Neuronal stem cell (in vitro differentiated cells): ENCODE results near the gene CD48.

Experiments
- DNase-seq: peaks from one replicate; pipeline ENCODE4 v3.0.0-alpha.2; 2013; ENCODE audit warnings: low spot score
- H2AFZ ChIP-seq: one replicate; pipeline ENCODE4 v1.6.1; 2013; ENCODE audit warnings: mild to moderate bottlenecking, low read length, inconsistent platforms
- H2AK5ac ChIP-seq: 2 replicates; pipeline ENCODE4 v1.6.1; 2013; ENCODE audit warnings: low read depth, mild to moderate bottlenecking, inconsistent platforms, low read length, moderate library complexity, mixed read lengths
- H2BK120ac ChIP-seq: 2 replicates; pipeline ENCODE4 v1.6.1; 2013; ENCODE audit warnings: low read depth, mild to moderate bottlenecking, inconsistent platforms, low read length, moderate library complexity, mixed read lengths
- H2BK12ac ChIP-seq: one replicate; pipeline ENCODE4 v1.6.1; 2013; ENCODE audit warnings: low read length, inconsistent platforms
- H2BK15ac ChIP-seq: 2 replicates; pipeline ENCODE4 v1.6.1; 2013; ENCODE audit warnings: mild to moderate bottlenecking, low read length, inconsistent platforms, mixed read lengths
- H2BK5ac ChIP-seq: one replicate; pipeline ENCODE4 v1.6.1; 2013; ENCODE audit warnings: inconsistent platforms, mild to moderate bottlenecking, low read length, moderate library complexity
- H3K14ac ChIP-seq: one replicate; pipeline ENCODE4 v1.6.1; 2013; ENCODE audit warnings: low read length, inconsistent platforms
- H3K18ac ChIP-seq: 2 replicates; pipeline ENCODE4 v1.6.1; 2013; ENCODE audit warnings: low read length, inconsistent platforms
- H3K23ac ChIP-seq: 2 replicates; pipeline ENCODE4 v1.6.1; 2013; ENCODE audit warnings: low read depth, mild to moderate bottlenecking, mixed read lengths, low read length, inconsistent platforms; ENCODE audit not compliant: poor library complexity
- H3K27ac ChIP-seq: replicated peaks from 3 replicates; pipeline ENCODE4 v1.5.1; 2013; ENCODE audit warnings: low read length, inconsistent platforms
- H3K27me3 ChIP-seq, 3 experiments: 2 replicates each; pipeline ENCODE4 v1.6.1; 2013; ENCODE audit warnings: low read length in 3 of 3, mild to moderate bottlenecking in 2 of 3, inconsistent platforms in 1 of 3, low read depth in 1 of 3, mixed read lengths in 1 of 3, moderate library complexity in 1 of 3; ENCODE audit not compliant: control insufficient read depth in 3 of 3, insufficient read depth in 3 of 3
- H3K36me3 ChIP-seq, 2 donors: replicated peaks in 1 of 2; 2 replicates each; pipeline ENCODE4 v1.6.1; 2013; ENCODE audit warnings: low read length in 2 of 2; ENCODE audit not compliant: control insufficient read depth in 2 of 2, insufficient read depth in 2 of 2
- H3K4ac ChIP-seq: 2 replicates; pipeline ENCODE4 v1.6.1; 2013; ENCODE audit warnings: inconsistent platforms, mild to moderate bottlenecking, low read length, moderate library complexity
- H3K4me1 ChIP-seq, 2 donors: 1 replicate in 1 of 2; 2 replicates in 1 of 2; pipeline ENCODE4 v1.6.1; 2013; ENCODE audit warnings: low read length in 2 of 2, low read depth in 1 of 2; ENCODE audit not compliant: control insufficient read depth in 2 of 2, insufficient read depth in 1 of 2
- H3K4me2 ChIP-seq: one replicate; pipeline ENCODE4 v1.6.1; 2013; ENCODE audit warnings: mild to moderate bottlenecking, low read length, inconsistent platforms; ENCODE audit not compliant: insufficient read depth, poor library complexity, severe bottlenecking
- H3K4me3 ChIP-seq, 2 donors: 2 replicates each; pipeline ENCODE4 v1.5.1; 2013; ENCODE audit warnings: low read length in 2 of 2, mild to moderate bottlenecking in 2 of 2, inconsistent platforms in 1 of 2, moderate library complexity in 1 of 2
- H3K79me1 ChIP-seq: one replicate; pipeline ENCODE4 v1.6.1; 2013; ENCODE audit warnings: low read depth, mild to moderate bottlenecking, inconsistent platforms, low read length, moderate library complexity
- H3K9ac ChIP-seq: one replicate; pipeline ENCODE4 v1.6.1; 2013; ENCODE audit warnings: mild to moderate bottlenecking, low read depth, low read length, inconsistent platforms; ENCODE audit not compliant: poor library complexity
- H3K9me3 ChIP-seq, 2 donors: replicated peaks in 1 of 2; 2 replicates each; pipeline versions ENCODE3 to v1.6.1; 2013; ENCODE audit warnings: low read length in 2 of 2, mild to moderate bottlenecking in 2 of 2, inconsistent platforms in 1 of 2, low read depth in 1 of 2, mixed read lengths in 1 of 2, moderate library complexity in 1 of 2; ENCODE audit not compliant: control insufficient read depth in 2 of 2, insufficient read depth in 1 of 2
- H4K8ac ChIP-seq: one replicate; pipeline ENCODE4 v1.6.1; 2013; ENCODE audit warnings: low read depth, mild to moderate bottlenecking, inconsistent platforms, low read length, moderate library complexity
- H4K91ac ChIP-seq: one replicate; pipeline ENCODE4 v1.6.1; 2013; ENCODE audit warnings: low read length, low read depth, mild to moderate bottlenecking, inconsistent platforms; ENCODE audit not compliant: poor library complexity
- WGBS, 2 donors: extraction: QIAGEN DNeasy Blood & Tissue Kit; methylation state at CpG; one replicate each; pipeline ENCODE4 v1.1.7; 2013; ENCODE audit warnings: missing lambda C conversion rate in 2 of 2, mixed read lengths in 1 of 2; ENCODE audit not compliant: insufficient read length in 2 of 2, insufficient replicate concordance in 1 of 2; ENCODE audit errors: extremely low coverage in 2 of 2; 5-methylcytosine and 5-hydroxymethylcytosine counted together

CD48 gene

GRCh38 chr1:160738271-160738670 lies 26.6 kb upstream of the CD48 start:
- Histone ChIP-seq H2AK5ac (no peak overlapping the region), H3K4me1 (no peaks in the 10 kb centered on the region), H3K79me1 (no peaks in the 10 kb centered on the region), H3K4ac (no peak overlapping the region), H4K91ac (no peak overlapping the region), H2BK5ac (no peak overlapping the region), H3K4me2 (no peak overlapping the region), H3K23ac (no peak overlapping the region), H2AFZ (no peak overlapping the region), H3K14ac (no peak overlapping the region), H3K27me3 (no peaks in the 10 kb centered on the region), H3K18ac (no peak overlapping the region), H2BK12ac (no peak overlapping the region), H3K9me3 (no peaks in the 10 kb centered on the region), H4K8ac (no peak overlapping the region), H3K9ac (no peak overlapping the region), H2BK120ac (no peak overlapping the region), H3K36me3 (no peaks in the 10 kb centered on the region), H3K27ac (no peak overlapping the region), H2BK15ac (no peak overlapping the region), H3K4me3 (no peak overlapping the region)
- WGBS, 2 donors, result no CpG with 5 or more reads among the region's 2 CpGs
- DNase-seq, result no peak

GRCh38 chr1:160734301-160734700 lies 22.7 kb upstream of the CD48 start:
- no peak overlapping the region for H3K4me2 ChIP-seq
- no peak overlapping the region for H3K27ac ChIP-seq
- H3K18ac ChIP-seq, result no peak overlapping the region
- no peak overlapping the region for H3K4ac ChIP-seq
- H2AFZ ChIP-seq, result no peak overlapping the region
- no peak overlapping the region for H3K4me3 ChIP-seq
- H3K9me3 ChIP-seq, result no peaks in the 10 kb centered on the region
- no peak overlapping the region for H3K23ac ChIP-seq
- no peaks in the 10 kb centered on the region for H3K4me1 ChIP-seq
- no peaks in the 10 kb centered on the region for H3K36me3 ChIP-seq
- H4K8ac ChIP-seq, result no peak overlapping the region
- no peaks in the 10 kb centered on the region for H3K27me3 ChIP-seq
- no peak overlapping the region for H2BK5ac ChIP-seq
- H3K79me1 ChIP-seq, result no peaks in the 10 kb centered on the region
- no peak overlapping the region for H4K91ac ChIP-seq
- no peak overlapping the region for H2BK12ac ChIP-seq
- H3K14ac ChIP-seq, result no peak overlapping the region
- H2BK120ac ChIP-seq, result no peak overlapping the region
- H2AK5ac ChIP-seq, result no peak overlapping the region
- H3K9ac ChIP-seq, result no peak overlapping the region
- DNase-seq, result no peak
- H2BK15ac ChIP-seq, result no peak overlapping the region

DNA sequence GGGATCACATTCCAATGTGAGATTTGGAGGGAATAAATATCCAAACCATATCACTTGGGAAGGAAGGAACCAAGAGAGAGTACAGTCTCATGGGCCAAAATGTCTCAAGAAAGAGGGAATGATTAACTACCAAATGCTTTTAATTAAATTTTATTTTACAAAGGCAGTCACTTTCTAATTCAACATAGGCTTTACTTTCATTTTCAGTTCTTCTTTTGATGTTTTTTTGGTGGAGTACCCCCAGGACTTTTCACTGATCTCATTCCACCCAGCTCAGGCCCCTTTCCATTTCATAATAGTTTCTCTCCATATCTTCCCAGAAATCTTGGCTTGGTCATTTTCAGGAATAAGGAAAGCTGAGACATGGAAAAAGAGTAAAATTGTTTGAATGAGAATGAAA lies 22.3 kb upstream of the CD48 start:
- Histone ChIP-seq H2BK120ac (no peak overlapping the region), H3K23ac (no peak overlapping the region), H3K4me1 (no peaks in the 10 kb centered on the region), H4K8ac (no peak overlapping the region), H3K18ac (no peak overlapping the region), H3K36me3 (no peaks in the 10 kb centered on the region), H2AK5ac (no peak overlapping the region), H3K79me1 (no peaks in the 10 kb centered on the region), H4K91ac (no peak overlapping the region), H3K4me2 (no peak overlapping the region), H2AFZ (no peak overlapping the region), H2BK15ac (no peak overlapping the region), H3K27ac (no peak overlapping the region), H3K4ac (no peak overlapping the region), H2BK5ac (no peak overlapping the region), H2BK12ac (no peak overlapping the region), H3K9ac (no peak overlapping the region), H3K4me3 (no peak overlapping the region), H3K14ac (no peak overlapping the region), H3K9me3 (no peaks in the 10 kb centered on the region), H3K27me3 (no peaks in the 10 kb centered on the region)
- DNase-seq, result no peak

DNA sequence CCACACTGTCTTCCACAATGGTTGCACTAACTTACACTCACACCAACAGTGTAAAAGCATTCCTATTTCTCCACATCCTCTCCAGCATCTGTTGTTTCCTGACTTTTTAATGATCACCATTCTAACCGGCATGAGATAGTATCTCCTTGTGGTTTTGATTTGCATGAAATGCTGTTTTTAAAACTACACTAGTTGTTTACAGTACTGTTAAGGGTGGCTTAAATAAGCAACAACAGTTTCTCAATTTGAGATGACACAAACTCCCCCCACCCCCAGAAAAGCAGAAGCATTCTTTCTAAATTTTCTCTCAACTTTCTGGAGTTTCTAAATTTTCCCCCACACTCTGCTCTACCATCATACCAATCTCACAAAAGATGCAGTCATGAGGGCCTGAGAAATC lies 20.4 kb upstream of the CD48 start:
- H3K79me1 ChIP-seq, result no peaks in the 10 kb centered on the region
- H3K27ac ChIP-seq, result no peak overlapping the region
- no CpG with 5 or more reads among the region's 1 CpG for WGBS, 2 donors
- H3K14ac ChIP-seq, result no peak overlapping the region
- H2BK120ac ChIP-seq, result no peak overlapping the region
- H2AK5ac ChIP-seq, result no peak overlapping the region
- H3K4ac ChIP-seq, result no peak overlapping the region
- no peak overlapping the region for H2BK5ac ChIP-seq
- no peak overlapping the region for H4K91ac ChIP-seq
- H2AFZ ChIP-seq, result no peak overlapping the region
- H2BK15ac ChIP-seq, result no peak overlapping the region
- H4K8ac ChIP-seq, result no peak overlapping the region
- no peaks in the 10 kb centered on the region for H3K4me1 ChIP-seq
- H3K23ac ChIP-seq, result no peak overlapping the region
- H3K27me3 ChIP-seq, result no peaks in the 10 kb centered on the region
- DNase-seq, result no peak
- no peak overlapping the region for H3K18ac ChIP-seq
- H2BK12ac ChIP-seq, result no peak overlapping the region
- no peaks in the 10 kb centered on the region for H3K9me3 ChIP-seq
- no peak overlapping the region for H3K4me3 ChIP-seq
- no peaks in the 10 kb centered on the region for H3K36me3 ChIP-seq
- H3K4me2 ChIP-seq, result no peak overlapping the region
- H3K9ac ChIP-seq, result no peak overlapping the region
